GM23338 (cell line): ENCODE data around the gene SH3GL2. TPM values are rescaled to one million over a fixed set of nuclear protein-coding genes. Genes with fewer than 3 reads are reported as not detected.

ENCODE experiments used
- ATAC-seq: fragments of 200-7000 bp; cut with Tn5 transposase; 3 replicates; pipeline ENCODE4 v1.9.1; 2020
- DNase-seq: peaks from one replicate; pipeline ENCODE4 v3.0.0-alpha.2; 2015; ENCODE audit warnings: low spot score
- H2AFZ ChIP-seq: fragments of 200-600 bp; sonication (generic); 2 replicates; pipeline ENCODE4 v1.8.0; 2016; ENCODE audit warnings: antibody characterized with exemption, mild to moderate bottlenecking, moderate library complexity
- H3F3A ChIP-seq: fragments of 200-600 bp; sonication (generic); replicated peaks from 2 replicates; pipeline ENCODE4 v1.8.0; 2017; ENCODE audit warnings: antibody characterized with exemption, mixed run types, low read depth
- H3K27ac ChIP-seq: fragments of 200-600 bp; sonication (generic); 2 replicates; pipeline ENCODE4 v1.6.1; 2016; ENCODE audit warnings: low read depth
- H3K27me3 ChIP-seq: fragments of 200-600 bp; sonication (generic); 2 replicates; pipeline ENCODE4 v1.8.0; 2016; ENCODE audit warnings: mild to moderate bottlenecking, mixed run types, moderate library complexity; ENCODE audit not compliant: insufficient read depth
- H3K36me3 ChIP-seq: fragments of 200-600 bp; sonication (generic); 2 replicates; pipeline ENCODE4 v1.8.0; 2016; ENCODE audit warnings: mild to moderate bottlenecking; ENCODE audit not compliant: insufficient read depth
- H3K4me1 ChIP-seq: fragments of 200-600 bp; sonication (generic); 2 replicates; pipeline ENCODE4 v1.8.0; 2016; ENCODE audit warnings: mild to moderate bottlenecking, moderate library complexity; ENCODE audit not compliant: insufficient read depth
- H3K4me2 ChIP-seq: fragments of 200-600 bp; sonication (generic); 2 replicates; pipeline ENCODE4 v1.7.1; 2017; ENCODE audit warnings: mixed run types
- H3K4me3 ChIP-seq: fragments of 200-600 bp; sonication (generic); 2 replicates; pipeline ENCODE4 v1.6.1; 2016; ENCODE audit warnings: mixed run types
- H3K79me2 ChIP-seq: fragments of 200-600 bp; sonication (generic); replicated peaks from 2 replicates; pipeline ENCODE4 v1.8.0; 2017; ENCODE audit warnings: mild to moderate bottlenecking; ENCODE audit not compliant: insufficient read depth
- H3K9me2 ChIP-seq: fragments of 200-600 bp; sonication (generic); 2 replicates; pipeline ENCODE4 v1.8.0; 2017; ENCODE audit not compliant: insufficient read depth
- H4K20me1 ChIP-seq: fragments of 200-600 bp; sonication (generic); replicated peaks from 2 replicates; pipeline ENCODE4 v1.8.0; 2017; ENCODE audit warnings: mild to moderate bottlenecking; ENCODE audit not compliant: insufficient read depth
- H3K27ac Mint-ChIP-seq: 2 replicates; pipeline ENCODE4 v1.8.0; 2020; ENCODE audit warnings: inconsistent platforms, mild to moderate bottlenecking, moderate library complexity, mixed read lengths
- H3K27me3 Mint-ChIP-seq: 3 replicates; pipeline ENCODE4 v1.8.0; 2022; ENCODE audit warnings: low read depth, mild to moderate bottlenecking, moderate library complexity, mixed read lengths, inconsistent platforms; ENCODE audit not compliant: insufficient read depth, poor library complexity
- H3K36me3 Mint-ChIP-seq: 3 replicates; pipeline ENCODE4 v1.8.0; 2021; ENCODE audit warnings: low read depth, mild to moderate bottlenecking, inconsistent platforms, moderate library complexity, mixed read lengths
- H3K4me1 Mint-ChIP-seq: 3 replicates; pipeline ENCODE4 v1.8.0; 2020; ENCODE audit warnings: mild to moderate bottlenecking, inconsistent platforms, mixed read lengths
- H3K4me3 Mint-ChIP-seq: 3 replicates; pipeline ENCODE4 v1.8.0; 2021; ENCODE audit warnings: moderate library complexity, mild to moderate bottlenecking, inconsistent platforms, mixed read lengths
- H3K9me3 Mint-ChIP-seq: 3 replicates; pipeline ENCODE4 v1.8.0; 2020; ENCODE audit warnings: moderate library complexity, mild to moderate bottlenecking, inconsistent platforms, mixed read lengths
- CREB1 ChIP-seq: fragments of 250-450 bp; sonication (Bioruptor Pico); IDR thresholded peaks from 2 replicates; pipeline ENCODE4 v1.5.0; 2020; ENCODE audit warnings: low read depth, mild to moderate bottlenecking, moderate library complexity
- EZH2 ChIP-seq: fragments of 200-600 bp; sonication (generic); IDR thresholded peaks from one replicate; pipeline ENCODE4 v1.8.0; 2017; ENCODE audit warnings: antibody characterized with exemption, mild to moderate bottlenecking, low read depth; ENCODE audit not compliant: unreplicated experiment
- EZH2phosphoT487 ChIP-seq: fragments of 200-600 bp; sonication (generic); IDR thresholded peaks from one replicate; pipeline ENCODE4 v1.8.1; 2018; ENCODE audit warnings: antibody characterized with exemption; ENCODE audit not compliant: unreplicated experiment
- JUNB ChIP-seq: IDR thresholded peaks from one replicate; pipeline ENCODE4 v1.6.1; 2016; ENCODE audit warnings: antibody characterized with exemption; ENCODE audit not compliant: unreplicated experiment
- NANOG ChIP-seq: IDR thresholded peaks from 2 replicates; pipeline ENCODE4 v1.6.1; 2016; ENCODE audit warnings: antibody characterized with exemption, borderline replicate concordance
- POLR2AphosphoS5 ChIP-seq: IDR thresholded peaks from 2 replicates; pipeline ENCODE4 v1.6.1; 2016; ENCODE audit warnings: antibody characterized with exemption, low read depth
- STAT1 ChIP-seq: IDR thresholded peaks from one replicate; pipeline ENCODE4 v1.6.1; 2016; ENCODE audit warnings: antibody characterized with exemption; ENCODE audit not compliant: unreplicated experiment
- ZNF114 ChIP-seq: fragments of 250-450 bp; sonication (Bioruptor Pico); IDR thresholded peaks from 2 replicates; pipeline ENCODE4 v1.5.0; 2020; ENCODE audit warnings: mild to moderate bottlenecking, moderate library complexity
- ZNF331 ChIP-seq: fragments of 250-450 bp; sonication (Bioruptor Pico); IDR thresholded peaks from 2 replicates; pipeline ENCODE4 v1.5.0; 2020; ENCODE audit warnings: low read depth, mild to moderate bottlenecking, moderate library complexity
- polyA plus RNA-seq: library from polyadenylated mRNA; unstranded; fragments of >200 nt; fragmentation: Nextera tagmentation; extraction: Ambion mirVana; gene quantifications from 2 replicates; pipeline ENCODE4 v1.2.1, GENCODE V29; 2016
- total RNA-seq: library from RNA; depleted of rRNA; stranded (reverse); fragments of >200 nt; shearing (Covaris generic); gene quantifications from 2 replicates; pipeline ENCODE4 v1.2.3, GENCODE V29; 2014
- TF ChIP-seq, protein P1 (sequence below), 2 experiments: fragments of 200-600 bp in 1 of 2; sonication (generic) in 1 of 2; conservative IDR thresholded peaks; 2 replicates each; pipeline versions ENCODE4 v1.5.1 to v1.6.1; 2016 to 2017; ENCODE audit warnings: antibody characterized with exemption in 2 of 2, low read depth in 2 of 2, mild to moderate bottlenecking in 2 of 2, moderate library complexity in 1 of 2
- TF ChIP-seq, protein P2 (sequence below): IDR thresholded peaks from 2 replicates; pipeline ENCODE4 v1.6.1; 2016; ENCODE audit warnings: antibody characterized with exemption
- TF ChIP-seq, protein P3 (sequence below): IDR thresholded peaks from one replicate; pipeline ENCODE4 v1.6.1; 2018; ENCODE audit warnings: antibody characterized with exemption; ENCODE audit not compliant: unreplicated experiment

Gene SH3GL2
- total and polyA plus RNA-seq, 2 experiments from 2014 or later = 5.9 to 8.6 TPM

DNA sequence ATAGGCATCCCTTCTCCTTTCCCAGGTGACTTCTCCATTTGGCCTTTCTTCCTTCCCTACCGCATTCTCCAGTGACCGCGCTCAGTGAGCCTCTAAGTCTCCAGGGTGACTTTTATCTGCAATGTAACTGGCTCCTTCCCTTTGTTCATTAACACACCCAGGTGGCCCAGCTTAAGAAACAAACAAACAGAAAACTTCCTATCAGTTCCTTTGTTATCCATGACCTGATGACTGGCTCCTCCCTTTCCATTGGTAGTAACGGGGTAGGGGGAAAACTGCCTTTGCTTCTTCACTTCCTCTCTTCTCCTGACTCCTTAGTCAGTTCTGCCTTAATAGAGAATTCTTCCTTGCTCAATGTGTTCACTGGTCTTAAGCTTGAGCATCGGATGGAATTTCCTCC, 7.0 kb upstream of the SH3GL2 start:
- Histone ChIP-seq H3K79me2 (no peaks in the 10 kb centered on the region), H3K27me3 (peaks cover 2% of the 10 kb centered on the region), H3K27ac (no peak overlapping the region), H3F3A (no peaks in the 10 kb centered on the region), H3K9me2 (no peaks in the 10 kb centered on the region), H3K4me1 (peaks cover 13% of the 10 kb centered on the region), H4K20me1 (no peaks in the 10 kb centered on the region), H3K4me2 (peak overlapping the region; percentile 31), H3K4me3 (no peak overlapping the region), H2AFZ (peak overlapping the region; percentile 1; the same call in 1 of the 2 replicates), H3K36me3 (no peaks in the 10 kb centered on the region)
- 0 out of 3 replicates have a peak, but pooled peaks cover 4% of the 10 kb centered on the region for H3K36me3 Mint-ChIP-seq
- peaks cover 13% of the 10 kb centered on the region for H3K4me1 Mint-ChIP-seq
- TF ChIP-seq JUNB = no peak
- TF ChIP-seq, protein P1, sequence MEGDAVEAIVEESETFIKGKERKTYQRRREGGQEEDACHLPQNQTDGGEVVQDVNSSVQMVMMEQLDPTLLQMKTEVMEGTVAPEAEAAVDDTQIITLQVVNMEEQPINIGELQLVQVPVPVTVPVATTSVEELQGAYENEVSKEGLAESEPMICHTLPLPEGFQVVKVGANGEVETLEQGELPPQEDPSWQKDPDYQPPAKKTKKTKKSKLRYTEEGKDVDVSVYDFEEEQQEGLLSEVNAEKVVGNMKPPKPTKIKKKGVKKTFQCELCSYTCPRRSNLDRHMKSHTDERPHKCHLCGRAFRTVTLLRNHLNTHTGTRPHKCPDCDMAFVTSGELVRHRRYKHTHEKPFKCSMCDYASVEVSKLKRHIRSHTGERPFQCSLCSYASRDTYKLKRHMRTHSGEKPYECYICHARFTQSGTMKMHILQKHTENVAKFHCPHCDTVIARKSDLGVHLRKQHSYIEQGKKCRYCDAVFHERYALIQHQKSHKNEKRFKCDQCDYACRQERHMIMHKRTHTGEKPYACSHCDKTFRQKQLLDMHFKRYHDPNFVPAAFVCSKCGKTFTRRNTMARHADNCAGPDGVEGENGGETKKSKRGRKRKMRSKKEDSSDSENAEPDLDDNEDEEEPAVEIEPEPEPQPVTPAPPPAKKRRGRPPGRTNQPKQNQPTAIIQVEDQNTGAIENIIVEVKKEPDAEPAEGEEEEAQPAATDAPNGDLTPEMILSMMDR (conservative IDR thresholded peaks at IDR 0.05; ENCODE audit: low read depth in 2 of 2) = no peak
- TF ChIP-seq POLR2AphosphoS5 = no peak
- TF ChIP-seq STAT1 = no peak
- TF ChIP-seq ZNF114 = no peak
- TF ChIP-seq, protein P2, sequence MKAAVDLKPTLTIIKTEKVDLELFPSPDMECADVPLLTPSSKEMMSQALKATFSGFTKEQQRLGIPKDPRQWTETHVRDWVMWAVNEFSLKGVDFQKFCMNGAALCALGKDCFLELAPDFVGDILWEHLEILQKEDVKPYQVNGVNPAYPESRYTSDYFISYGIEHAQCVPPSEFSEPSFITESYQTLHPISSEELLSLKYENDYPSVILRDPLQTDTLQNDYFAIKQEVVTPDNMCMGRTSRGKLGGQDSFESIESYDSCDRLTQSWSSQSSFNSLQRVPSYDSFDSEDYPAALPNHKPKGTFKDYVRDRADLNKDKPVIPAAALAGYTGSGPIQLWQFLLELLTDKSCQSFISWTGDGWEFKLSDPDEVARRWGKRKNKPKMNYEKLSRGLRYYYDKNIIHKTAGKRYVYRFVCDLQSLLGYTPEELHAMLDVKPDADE = no peak
- peaks cover 3% of the 10 kb centered on the region; the same call in 1 of the 3 replicates for H3K9me3 Mint-ChIP-seq
- peaks cover 1% of the 10 kb centered on the region for H3K27me3 Mint-ChIP-seq
- H3K4me3 Mint-ChIP-seq = no peak overlapping the region
- peak; percentile 67 for DNase-seq
- peak; percentile 83 for ATAC-seq
- H3K27ac Mint-ChIP-seq = no peak overlapping the region; the same call in 1 of the 2 replicates

DNA sequence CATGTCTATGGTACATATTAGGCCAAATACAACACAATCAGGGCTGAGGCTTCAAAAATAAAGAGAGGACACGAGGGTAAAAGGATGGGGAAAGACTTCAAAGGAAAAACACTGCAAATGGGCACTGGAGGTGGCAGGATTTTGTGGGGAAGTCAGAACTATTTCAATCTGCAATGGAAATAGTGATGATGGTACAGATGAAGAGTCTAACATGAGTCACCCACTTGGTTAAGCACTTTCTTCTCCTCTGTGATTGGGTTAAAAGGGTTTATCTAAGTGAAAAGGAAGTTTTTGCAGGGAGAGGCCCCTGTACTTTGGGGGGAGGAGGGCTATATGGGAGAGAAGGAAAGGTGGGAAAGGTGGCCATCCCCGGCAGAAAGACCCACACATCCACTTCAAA, 4.5 kb upstream of the SH3GL2 start:
- 0 out of 3 replicates have a peak, but pooled peaks cover 4% of the 10 kb centered on the region for H3K36me3 Mint-ChIP-seq
- H3K9me3 Mint-ChIP-seq = peaks cover 3% of the 10 kb centered on the region; the same call in 1 of the 3 replicates
- no peak overlapping the region for H2AFZ ChIP-seq
- H3K27ac ChIP-seq = no peak overlapping the region
- no peaks in the 10 kb centered on the region for H4K20me1 ChIP-seq
- no peaks in the 10 kb centered on the region for H3K79me2 ChIP-seq
- no peaks in the 10 kb centered on the region for H3K36me3 ChIP-seq
- no peaks in the 10 kb centered on the region for H3F3A ChIP-seq
- H3K4me2 ChIP-seq = no peak overlapping the region
- ATAC-seq (no peak), DNase-seq (no peak)
- H3K4me1 ChIP-seq = peaks cover 17% of the 10 kb centered on the region
- no peak overlapping the region for H3K4me3 Mint-ChIP-seq
- peaks cover 18% of the 10 kb centered on the region for H3K4me1 Mint-ChIP-seq
- H3K27me3 ChIP-seq = peaks cover 21% of the 10 kb centered on the region
- H3K27ac Mint-ChIP-seq = no peak overlapping the region
- peaks cover 16% of the 10 kb centered on the region for H3K27me3 Mint-ChIP-seq
- H3K4me3 ChIP-seq = no peak overlapping the region
- H3K9me2 ChIP-seq = no peaks in the 10 kb centered on the region
- TF ChIP-seq JUNB (no peak), POLR2AphosphoS5 (no peak), EZH2 (no peak), EZH2phosphoT487 (no peak), ZNF331 (CRISPR knock-in tag) (no peak), CREB1 (CRISPR knock-in tag) (no peak), NANOG (no peak), STAT1 (no peak)
- TF ChIP-seq, protein P2 = no peak
- TF ChIP-seq, protein P3, sequence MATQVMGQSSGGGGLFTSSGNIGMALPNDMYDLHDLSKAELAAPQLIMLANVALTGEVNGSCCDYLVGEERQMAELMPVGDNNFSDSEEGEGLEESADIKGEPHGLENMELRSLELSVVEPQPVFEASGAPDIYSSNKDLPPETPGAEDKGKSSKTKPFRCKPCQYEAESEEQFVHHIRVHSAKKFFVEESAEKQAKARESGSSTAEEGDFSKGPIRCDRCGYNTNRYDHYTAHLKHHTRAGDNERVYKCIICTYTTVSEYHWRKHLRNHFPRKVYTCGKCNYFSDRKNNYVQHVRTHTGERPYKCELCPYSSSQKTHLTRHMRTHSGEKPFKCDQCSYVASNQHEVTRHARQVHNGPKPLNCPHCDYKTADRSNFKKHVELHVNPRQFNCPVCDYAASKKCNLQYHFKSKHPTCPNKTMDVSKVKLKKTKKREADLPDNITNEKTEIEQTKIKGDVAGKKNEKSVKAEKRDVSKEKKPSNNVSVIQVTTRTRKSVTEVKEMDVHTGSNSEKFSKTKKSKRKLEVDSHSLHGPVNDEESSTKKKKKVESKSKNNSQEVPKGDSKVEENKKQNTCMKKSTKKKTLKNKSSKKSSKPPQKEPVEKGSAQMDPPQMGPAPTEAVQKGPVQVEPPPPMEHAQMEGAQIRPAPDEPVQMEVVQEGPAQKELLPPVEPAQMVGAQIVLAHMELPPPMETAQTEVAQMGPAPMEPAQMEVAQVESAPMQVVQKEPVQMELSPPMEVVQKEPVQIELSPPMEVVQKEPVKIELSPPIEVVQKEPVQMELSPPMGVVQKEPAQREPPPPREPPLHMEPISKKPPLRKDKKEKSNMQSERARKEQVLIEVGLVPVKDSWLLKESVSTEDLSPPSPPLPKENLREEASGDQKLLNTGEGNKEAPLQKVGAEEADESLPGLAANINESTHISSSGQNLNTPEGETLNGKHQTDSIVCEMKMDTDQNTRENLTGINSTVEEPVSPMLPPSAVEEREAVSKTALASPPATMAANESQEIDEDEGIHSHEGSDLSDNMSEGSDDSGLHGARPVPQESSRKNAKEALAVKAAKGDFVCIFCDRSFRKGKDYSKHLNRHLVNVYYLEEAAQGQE = no peak
